ENCODE data around the gene PSMB7. TPM values are rescaled to one million over a fixed set of nuclear protein-coding genes. Genes with fewer than 3 reads are reported as not detected.

Gene PSMB7
- total RNA-seq, 2 experiments from 2014 or later = 155 to 170 TPM

DNA sequence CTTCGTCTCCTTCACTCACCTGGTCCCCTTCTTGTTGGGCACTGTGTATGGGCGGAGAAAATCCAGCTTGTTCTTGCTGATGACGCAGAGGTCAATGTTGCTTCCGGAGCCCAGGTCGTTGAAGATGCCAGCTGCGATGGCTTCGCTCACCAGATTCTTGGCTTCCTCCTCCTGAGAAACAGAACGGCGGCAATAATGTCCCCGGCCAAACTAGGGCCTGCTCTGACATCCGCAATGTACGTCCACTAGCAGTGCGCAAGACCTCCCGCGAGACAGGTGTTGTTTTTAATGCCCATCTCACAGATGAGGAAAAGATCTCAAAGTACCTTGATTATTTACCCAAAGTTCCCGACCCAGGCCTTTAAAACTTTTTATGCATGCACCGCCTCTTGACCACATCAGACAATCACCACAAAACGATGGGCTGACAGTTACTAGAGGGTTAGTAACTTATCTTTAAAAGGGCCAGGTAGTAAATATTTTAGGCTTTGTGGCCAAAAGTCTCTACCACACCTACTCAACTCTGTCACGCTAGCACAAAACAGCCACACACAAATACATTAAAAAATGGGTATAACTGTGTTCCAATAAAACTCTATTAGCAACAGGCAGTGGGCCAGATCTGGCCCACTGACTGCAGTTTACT is 58.4 kb downstream of the PSMB7 start:
- Mint-ChIP-seq H3K27me3 (no peaks in the 10 kb centered on the region), H3K4me3 (no peak overlapping the region), H3K4me1 (ENCODE audit: low read depth) (peaks cover 32% of the 10 kb centered on the region), H3K27ac (peak overlapping the region; percentile 73), H3K36me3 (ENCODE audit: low read depth) (peaks cover 14% of the 10 kb centered on the region), H3K9me3 (no peaks in the 10 kb centered on the region)
- intact Hi-C loops (cut with micrococcal nuclease) = no loop called here
- CTCF ChIA-PET = interaction anchor here (0.7 to 1.0 kb wide), 3 partner anchors 18 to 230 kb away, joined by 3 to 4 read pairs (median 3); no protein-coding TSS in a partner anchor
- POLR2A ChIA-PET = no interaction called here
- TF ChIP-seq, protein P1, sequence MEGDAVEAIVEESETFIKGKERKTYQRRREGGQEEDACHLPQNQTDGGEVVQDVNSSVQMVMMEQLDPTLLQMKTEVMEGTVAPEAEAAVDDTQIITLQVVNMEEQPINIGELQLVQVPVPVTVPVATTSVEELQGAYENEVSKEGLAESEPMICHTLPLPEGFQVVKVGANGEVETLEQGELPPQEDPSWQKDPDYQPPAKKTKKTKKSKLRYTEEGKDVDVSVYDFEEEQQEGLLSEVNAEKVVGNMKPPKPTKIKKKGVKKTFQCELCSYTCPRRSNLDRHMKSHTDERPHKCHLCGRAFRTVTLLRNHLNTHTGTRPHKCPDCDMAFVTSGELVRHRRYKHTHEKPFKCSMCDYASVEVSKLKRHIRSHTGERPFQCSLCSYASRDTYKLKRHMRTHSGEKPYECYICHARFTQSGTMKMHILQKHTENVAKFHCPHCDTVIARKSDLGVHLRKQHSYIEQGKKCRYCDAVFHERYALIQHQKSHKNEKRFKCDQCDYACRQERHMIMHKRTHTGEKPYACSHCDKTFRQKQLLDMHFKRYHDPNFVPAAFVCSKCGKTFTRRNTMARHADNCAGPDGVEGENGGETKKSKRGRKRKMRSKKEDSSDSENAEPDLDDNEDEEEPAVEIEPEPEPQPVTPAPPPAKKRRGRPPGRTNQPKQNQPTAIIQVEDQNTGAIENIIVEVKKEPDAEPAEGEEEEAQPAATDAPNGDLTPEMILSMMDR (IDR thresholded peaks at IDR 0.05) = no peak
- ATAC-seq (no peak), DNase-seq (no peak)

DNA sequence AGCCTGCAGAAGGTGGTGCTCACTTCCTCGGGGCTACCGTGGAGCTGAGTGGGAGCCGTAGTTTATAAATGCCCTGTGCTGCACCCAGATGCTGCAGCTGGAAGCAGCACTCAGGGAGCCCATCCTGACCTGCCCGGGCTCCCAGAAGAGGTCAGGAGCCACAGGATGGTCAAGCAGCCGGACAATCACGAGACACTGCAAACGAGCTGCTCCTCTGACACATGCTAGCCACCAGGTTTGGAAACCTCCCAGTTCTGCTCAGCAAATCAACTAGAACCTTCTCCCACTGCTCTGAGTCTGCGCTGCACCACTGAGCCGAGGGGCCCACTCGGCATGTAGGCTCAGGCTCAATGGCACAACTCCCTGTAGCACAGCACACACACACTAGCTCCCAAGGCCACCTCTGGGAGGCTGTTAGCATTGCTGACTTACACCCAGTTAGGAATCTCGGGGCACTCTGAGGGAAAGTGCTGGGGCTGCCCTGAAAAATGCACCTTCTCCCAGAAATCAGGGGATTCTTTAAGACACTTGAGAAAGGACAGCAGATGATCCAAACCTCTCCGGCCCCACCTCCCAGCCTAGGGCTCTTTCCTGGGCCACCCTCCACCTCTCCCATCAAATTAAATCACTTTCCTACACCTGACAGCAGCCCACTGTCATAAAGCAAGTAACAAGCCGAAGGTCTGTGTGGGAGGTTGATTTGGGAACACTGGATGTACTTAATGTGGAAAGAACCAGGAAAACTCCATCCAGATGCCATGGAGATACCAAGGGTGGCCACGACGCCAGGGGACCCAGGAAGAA is 59.1 kb downstream of the PSMB7 start:
- ATAC-seq = no peak
- no peaks in the 10 kb centered on the region for H3K9me3 Mint-ChIP-seq
- POLR2A ChIA-PET = no interaction called here
- no peaks in the 10 kb centered on the region for H3K27me3 Mint-ChIP-seq
- peaks cover 32% of the 10 kb centered on the region for H3K4me1 Mint-ChIP-seq (ENCODE audit: low read depth)
- CTCF ChIA-PET = interaction anchor here (0.8 kb wide), 1 partner anchor 229 kb away, joined by 4 read pairs; no protein-coding TSS in a partner anchor
- intact Hi-C loops (cut with micrococcal nuclease) = no loop called here
- H3K36me3 Mint-ChIP-seq (ENCODE audit: low read depth) = peaks cover 21% of the 10 kb centered on the region
- H3K4me3 Mint-ChIP-seq = no peak overlapping the region
- no peak overlapping the region for H3K27ac Mint-ChIP-seq
- TF ChIP-seq, protein P1 (IDR thresholded peaks at IDR 0.05) = no peak
- no peak for DNase-seq

DNA sequence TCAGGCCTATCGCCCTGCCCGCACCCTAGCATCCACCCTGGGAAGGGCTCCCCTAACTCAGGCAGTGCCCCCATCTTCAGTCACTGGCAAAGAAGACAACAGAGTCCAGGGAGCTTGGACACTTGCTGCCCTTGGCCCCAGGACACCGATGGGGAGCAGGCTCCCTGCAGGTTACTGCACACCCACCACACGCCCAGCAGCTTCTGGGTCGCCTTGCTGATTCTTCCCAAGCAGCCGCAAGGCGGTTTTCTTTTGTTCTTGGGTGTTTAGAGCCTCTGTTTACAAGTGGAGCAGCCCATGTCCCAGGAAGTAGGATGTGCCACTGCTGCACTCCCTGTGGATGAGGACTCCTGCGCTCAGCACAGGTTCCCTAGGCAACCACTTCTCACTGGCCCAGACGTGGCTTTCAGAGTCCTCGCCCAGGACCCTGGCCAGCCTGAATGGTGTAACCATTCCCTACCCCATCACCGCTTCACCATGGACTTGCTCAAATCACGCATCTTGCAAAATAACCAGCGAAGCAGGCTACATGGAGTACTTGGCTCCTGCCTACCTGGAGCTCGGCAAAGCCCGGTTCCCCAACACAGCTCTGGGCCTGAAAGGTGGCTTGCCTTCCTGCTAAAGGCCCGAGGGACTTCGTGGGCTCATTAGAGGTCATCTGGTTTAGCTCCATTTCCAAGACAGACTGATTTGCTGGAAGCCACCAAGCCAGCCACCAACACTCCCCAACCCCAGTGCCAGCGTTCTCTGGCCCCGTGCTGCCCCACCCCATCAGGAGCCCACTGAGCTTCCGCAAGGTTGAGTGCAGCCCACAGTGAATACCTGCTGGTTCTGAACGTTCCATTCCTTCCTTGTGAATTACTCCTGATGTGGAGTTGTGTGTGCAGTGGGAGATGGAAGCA is 60.0 kb downstream of the PSMB7 start:
- CTCF ChIA-PET = no interaction called here
- intact Hi-C loops (cut with micrococcal nuclease) = no loop called here
- Mint-ChIP-seq H3K4me1 (ENCODE audit: low read depth) (peaks cover 25% of the 10 kb centered on the region), H3K27me3 (no peaks in the 10 kb centered on the region), H3K36me3 (ENCODE audit: low read depth) (peaks cover 25% of the 10 kb centered on the region), H3K27ac (no peak overlapping the region), H3K4me3 (no peak overlapping the region), H3K9me3 (no peaks in the 10 kb centered on the region)
- TF ChIP-seq, protein P1 (IDR thresholded peaks at IDR 0.05) = no peak
- POLR2A ChIA-PET = no interaction called here
- DNase-seq = no peak
- no peak for ATAC-seq

DNA sequence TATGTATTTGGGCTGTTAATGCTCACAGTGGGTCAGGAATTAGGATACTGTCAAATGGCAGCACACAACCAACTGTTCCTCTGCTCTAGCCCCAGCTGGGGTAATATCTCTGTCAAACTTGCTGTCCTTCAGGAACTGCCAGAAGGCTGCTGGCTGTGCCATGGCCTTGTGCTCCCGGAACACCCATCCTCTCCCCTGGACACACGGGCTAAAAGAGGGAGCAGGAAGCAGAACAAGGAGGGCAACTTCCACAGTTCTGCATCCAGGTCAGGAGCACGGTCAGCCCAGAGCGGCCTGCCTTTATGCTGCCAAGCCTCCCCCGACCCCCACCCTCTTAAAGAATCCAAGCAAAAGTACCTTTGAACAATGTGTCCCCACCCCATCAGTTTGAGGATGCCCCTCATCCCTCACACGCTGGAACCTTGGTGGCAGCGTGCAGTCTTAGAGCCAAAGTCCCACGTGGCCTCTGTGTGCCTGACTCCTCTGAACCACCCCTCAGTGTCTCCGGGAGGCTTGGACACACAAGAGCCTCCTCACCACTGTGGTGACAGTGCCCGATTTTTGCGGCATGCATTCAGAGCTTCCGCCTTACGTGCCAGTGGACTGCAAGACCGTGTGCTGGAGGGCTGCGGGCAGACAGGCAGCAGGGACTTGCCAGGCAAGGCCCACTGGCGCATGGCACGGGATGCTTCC is 60.8 kb downstream of the PSMB7 start:
- H3K36me3 Mint-ChIP-seq (ENCODE audit: low read depth) = peaks cover 25% of the 10 kb centered on the region
- intact Hi-C loops (cut with micrococcal nuclease) = no loop called here
- no peaks in the 10 kb centered on the region for H3K9me3 Mint-ChIP-seq
- TF ChIP-seq, protein P1 (IDR thresholded peaks at IDR 0.05) = no peak
- H3K4me3 Mint-ChIP-seq = no peak overlapping the region
- ATAC-seq = no peak
- H3K27me3 Mint-ChIP-seq = no peaks in the 10 kb centered on the region
- no peak overlapping the region for H3K27ac Mint-ChIP-seq
- peaks cover 18% of the 10 kb centered on the region for H3K4me1 Mint-ChIP-seq (ENCODE audit: low read depth)
- no peak for DNase-seq
- ChIA-PET CTCF (no interaction called here), POLR2A (no interaction called here)
